GM12864 (cell line): ENCODE results near the gene APOA1.

ENCODE experiments used
- DNase-seq: peaks from one replicate; pipeline ENCODE4 v3.0.0-alpha.2; 2011; ENCODE audit warnings: low read depth
- H3K4me3 ChIP-seq: 2 replicates; pipeline ENCODE4 v1.5.1; 2011; ENCODE audit warnings: mild to moderate bottlenecking, low read depth, low read length, control low read depth
- TF ChIP-seq, protein P1 (sequence below): IDR thresholded peaks from 2 replicates; pipeline ENCODE4 v1.5.1; 2011; ENCODE audit warnings: low read depth, mild to moderate bottlenecking, moderate library complexity, low read length, control low read depth, inconsistent platforms; ENCODE audit errors: missing control alignments

Gene APOA1

DNA sequence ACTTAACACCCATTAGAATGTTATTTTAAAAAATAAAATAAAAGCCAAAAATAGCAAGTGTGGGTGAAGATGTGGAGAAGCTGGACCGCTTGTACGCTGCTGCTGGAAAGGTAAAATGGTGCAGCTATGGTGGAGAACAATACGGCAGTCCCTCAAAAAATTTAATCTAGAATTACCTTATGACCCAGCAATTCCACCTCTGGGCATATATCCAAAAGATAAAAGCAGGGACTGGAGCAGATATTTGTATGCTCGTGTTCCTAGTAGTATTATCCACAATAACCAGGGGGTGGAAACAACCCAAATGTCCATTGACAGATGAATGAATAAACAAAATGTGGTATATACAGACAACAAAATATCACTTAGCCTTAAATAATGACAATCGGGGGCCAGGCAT is 39.6 kb downstream of the APOA1 start:
- TF ChIP-seq, protein P1, sequence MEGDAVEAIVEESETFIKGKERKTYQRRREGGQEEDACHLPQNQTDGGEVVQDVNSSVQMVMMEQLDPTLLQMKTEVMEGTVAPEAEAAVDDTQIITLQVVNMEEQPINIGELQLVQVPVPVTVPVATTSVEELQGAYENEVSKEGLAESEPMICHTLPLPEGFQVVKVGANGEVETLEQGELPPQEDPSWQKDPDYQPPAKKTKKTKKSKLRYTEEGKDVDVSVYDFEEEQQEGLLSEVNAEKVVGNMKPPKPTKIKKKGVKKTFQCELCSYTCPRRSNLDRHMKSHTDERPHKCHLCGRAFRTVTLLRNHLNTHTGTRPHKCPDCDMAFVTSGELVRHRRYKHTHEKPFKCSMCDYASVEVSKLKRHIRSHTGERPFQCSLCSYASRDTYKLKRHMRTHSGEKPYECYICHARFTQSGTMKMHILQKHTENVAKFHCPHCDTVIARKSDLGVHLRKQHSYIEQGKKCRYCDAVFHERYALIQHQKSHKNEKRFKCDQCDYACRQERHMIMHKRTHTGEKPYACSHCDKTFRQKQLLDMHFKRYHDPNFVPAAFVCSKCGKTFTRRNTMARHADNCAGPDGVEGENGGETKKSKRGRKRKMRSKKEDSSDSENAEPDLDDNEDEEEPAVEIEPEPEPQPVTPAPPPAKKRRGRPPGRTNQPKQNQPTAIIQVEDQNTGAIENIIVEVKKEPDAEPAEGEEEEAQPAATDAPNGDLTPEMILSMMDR, result no peak
- H3K4me3 ChIP-seq, result no peak overlapping the region
- DNase-seq, result no peak

DNA sequence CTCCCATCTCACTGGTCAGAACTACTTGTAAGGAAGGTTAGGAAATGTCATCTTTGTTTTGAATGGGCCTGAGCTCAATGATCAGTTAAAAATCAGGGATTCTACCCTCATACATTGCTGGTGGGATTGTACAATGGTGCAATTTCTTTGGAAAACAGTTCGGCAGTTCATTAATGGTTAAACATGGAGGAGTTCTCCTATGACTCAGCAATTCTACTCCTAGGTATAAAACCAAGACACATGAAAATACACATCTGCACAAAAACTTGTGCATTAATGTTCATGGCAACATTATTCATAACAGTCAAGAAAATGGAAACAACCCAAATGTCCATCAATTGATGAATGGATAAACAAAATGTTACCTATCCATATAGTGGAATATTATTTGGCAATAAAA is 40.9 kb downstream of the APOA1 start:
- H3K4me3 ChIP-seq, result no peak overlapping the region
- no peak for DNase-seq
- TF ChIP-seq, protein P1, result no peak

DNA sequence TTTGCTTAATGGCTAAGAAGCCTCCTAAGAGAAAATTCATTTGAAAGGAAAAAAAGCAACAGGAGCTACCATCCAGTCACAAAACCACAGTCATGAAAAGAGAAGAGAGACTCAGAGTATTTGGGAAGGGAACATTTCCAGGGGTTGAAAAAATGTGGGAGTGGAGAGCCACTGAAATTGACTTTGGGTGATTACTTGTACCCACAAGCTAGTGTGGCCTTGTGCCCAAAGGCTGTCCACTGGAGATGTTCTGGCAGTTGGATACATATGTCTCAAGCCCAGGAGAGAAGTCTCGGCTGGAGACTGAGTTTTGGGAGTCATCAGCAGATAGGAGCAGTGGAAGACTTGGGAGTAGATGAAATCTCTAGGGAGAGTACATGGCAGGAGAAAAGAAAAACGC is 42.6 kb downstream of the APOA1 start:
- no peak overlapping the region for H3K4me3 ChIP-seq
- no peak for DNase-seq
- TF ChIP-seq, protein P1, result no peak

DNA sequence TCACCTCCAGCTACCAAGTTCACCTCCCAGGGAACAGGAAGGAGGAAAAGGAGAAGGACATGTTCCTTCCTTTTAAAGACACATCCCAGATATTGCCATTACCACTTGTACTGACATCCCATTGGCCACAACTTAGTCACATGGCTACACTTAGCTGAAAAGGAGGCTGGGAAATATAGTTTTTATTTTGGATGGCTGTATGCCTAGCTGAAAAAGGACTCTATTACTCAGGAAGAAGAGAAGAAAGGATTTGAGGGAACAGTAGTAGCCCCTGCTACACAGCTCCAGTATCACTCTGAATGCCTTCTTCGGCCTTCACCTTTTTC is 43.7 kb downstream of the APOA1 start:
- no peak for DNase-seq
- TF ChIP-seq, protein P1, result no peak
- no peak overlapping the region for H3K4me3 ChIP-seq

DNA sequence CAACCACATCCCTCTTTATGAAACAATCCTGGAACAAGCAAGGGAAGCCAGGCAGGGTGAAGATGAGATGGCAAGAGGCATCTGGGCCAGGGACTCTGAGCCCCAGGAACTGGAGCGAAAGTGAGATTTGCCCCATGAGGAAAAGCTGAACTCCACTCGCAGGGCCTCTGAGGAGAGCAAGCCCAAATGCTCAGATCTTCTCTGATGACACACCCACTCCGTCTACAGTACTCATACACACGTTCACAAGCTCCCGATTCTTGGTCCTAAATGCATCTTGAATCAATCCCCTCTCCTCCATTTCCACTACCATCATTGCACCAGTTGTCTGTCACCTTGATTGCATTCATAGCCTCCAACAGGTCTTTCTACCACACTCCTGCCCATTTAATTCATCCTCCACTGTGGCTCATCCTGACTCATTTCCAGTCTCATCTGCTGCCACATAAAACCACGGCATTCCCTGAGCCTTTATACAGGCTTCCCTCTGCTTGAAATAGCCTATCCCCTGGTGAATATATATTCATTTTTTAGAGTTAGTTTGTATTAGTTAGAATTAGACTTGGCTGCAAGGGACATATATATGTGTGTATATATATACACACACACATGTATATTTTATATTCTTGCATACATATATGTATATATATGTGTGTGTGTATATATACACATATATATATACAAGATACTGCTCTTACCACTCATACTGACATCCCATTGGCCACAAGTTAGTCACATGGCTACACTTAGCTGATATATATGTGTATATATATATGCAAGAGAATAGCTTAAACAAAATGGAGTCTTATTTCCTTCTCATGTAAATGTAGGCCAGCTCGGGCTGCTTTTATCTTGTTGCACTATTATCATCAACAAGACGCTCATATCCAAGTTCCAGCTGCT is 44.3 kb downstream of the APOA1 start:
- no peak overlapping the region for H3K4me3 ChIP-seq
- DNase-seq, result no peak

DNA sequence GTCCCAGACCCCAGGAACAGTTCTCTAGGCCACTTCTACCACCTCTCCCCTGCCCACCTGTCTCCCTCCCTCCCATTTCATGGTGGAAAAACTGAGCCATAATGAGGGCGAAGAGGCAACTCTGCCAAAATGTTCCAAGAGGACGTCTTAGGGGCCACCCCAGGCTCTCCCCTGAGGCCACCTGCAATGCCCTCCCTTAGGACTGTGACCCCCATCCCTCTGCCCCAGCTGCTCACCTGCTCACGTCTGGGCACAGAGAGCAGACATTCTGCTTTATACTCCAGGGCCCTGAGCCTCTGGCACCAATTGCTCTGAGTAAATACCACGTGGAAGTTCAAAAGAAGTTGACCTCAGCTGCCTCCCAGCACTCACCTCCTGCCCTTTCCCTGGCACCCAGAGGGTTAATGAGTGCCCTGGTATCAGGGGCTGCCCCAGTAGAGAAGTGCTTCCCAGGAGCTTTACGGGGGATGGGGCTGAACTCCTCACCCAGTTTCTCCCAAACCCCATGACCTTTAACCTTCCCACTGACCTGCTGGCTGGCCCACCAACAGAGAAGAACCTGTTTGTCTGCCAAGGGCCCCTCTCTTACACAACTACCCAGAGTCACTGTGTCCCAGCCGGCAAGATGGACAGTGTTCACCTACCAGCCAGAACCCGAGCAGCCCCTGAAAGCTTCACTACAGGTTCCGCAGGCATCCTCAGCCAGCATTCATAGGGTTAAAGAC is 45.1 kb downstream of the APOA1 start:
- H3K4me3 ChIP-seq, result no peak overlapping the region
- no peak for DNase-seq
- TF ChIP-seq, protein P1, result no peak

More for the DNA sequence above, 44.3 kb downstream of the APOA1 start:
- TF ChIP-seq, protein P1, result no peak
